ENCODE results near the gene CDH23. TPM values are rescaled to one million over a fixed set of nuclear protein-coding genes. Genes with fewer than 3 reads are reported as not detected.

CDH23 gene
- total RNA-seq, 1 donor from 2014 or later: 0.29 TPM

- ChIA-PET CTCF (no interaction called here), POLR2A (no interaction called here)
- Mint-ChIP-seq H3K27ac (no peak overlapping the region), H3K4me1 (no peaks in the 10 kb centered on the region), H3K36me3 (ENCODE audit: low read depth) (no peaks in the 10 kb centered on the region), H3K9me3 (peaks cover 2% of the 10 kb centered on the region), H3K4me3 (no peak overlapping the region), H3K27me3 (peaks cover 16% of the 10 kb centered on the region)
- no peak for DNase-seq
- intact Hi-C loops (cut with micrococcal nuclease): no loop called here
- TF ChIP-seq CTCF (IDR thresholded peaks at IDR 0.05): no peak
- no peak for ATAC-seq (ENCODE audit: low read depth)
Measured at GRCh38 chr10:71502190-71502589, 105.5 kb downstream of the CDH23 start.

- CTCF ChIA-PET: no interaction called here
- Mint-ChIP-seq H3K27ac (no peak overlapping the region), H3K4me1 (no peaks in the 10 kb centered on the region)
Measured at GRCh38 chr10:71502851-71503250, 106.1 kb downstream of the CDH23 start.

GRCh38 chr10:71504168-71504567 is 107.4 kb downstream of the CDH23 start:
- Mint-ChIP-seq H3K4me1 (no peaks in the 10 kb centered on the region), H3K27me3 (peaks cover 16% of the 10 kb centered on the region), H3K9me3 (peaks cover 2% of the 10 kb centered on the region), H3K4me3 (no peak overlapping the region), H3K36me3 (ENCODE audit: low read depth) (no peaks in the 10 kb centered on the region), H3K27ac (no peak overlapping the region)
- ChIA-PET CTCF (no interaction called here), POLR2A (no interaction called here)
- ATAC-seq (ENCODE audit: low read depth) (no peak), DNase-seq (no peak)
- intact Hi-C loops (cut with micrococcal nuclease): no loop called here
- TF ChIP-seq CTCF (IDR thresholded peaks at IDR 0.05): no peak

More at GRCh38 chr10:71502851-71503250, 106.1 kb downstream of the CDH23 start:
- Mint-ChIP-seq H3K4me3 (no peak overlapping the region), H3K27me3 (peaks cover 16% of the 10 kb centered on the region), H3K36me3 (ENCODE audit: low read depth) (no peaks in the 10 kb centered on the region), H3K9me3 (peaks cover 2% of the 10 kb centered on the region)
- POLR2A ChIA-PET: no interaction called here
- TF ChIP-seq CTCF (IDR thresholded peaks at IDR 0.05): no peak
- intact Hi-C loops (cut with micrococcal nuclease): no loop called here
- no peak for ATAC-seq (ENCODE audit: low read depth)
- DNase-seq: no peak

GRCh38 chr10:71504570-71504969 is 107.8 kb downstream of the CDH23 start:
- ChIA-PET CTCF (no interaction called here), POLR2A (no interaction called here)
- Mint-ChIP-seq H3K4me1 (no peaks in the 10 kb centered on the region), H3K27me3 (peaks cover 16% of the 10 kb centered on the region), H3K27ac (no peak overlapping the region), H3K36me3 (ENCODE audit: low read depth) (no peaks in the 10 kb centered on the region), H3K9me3 (peaks cover 2% of the 10 kb centered on the region), H3K4me3 (no peak overlapping the region)
- DNase-seq (no peak), ATAC-seq (ENCODE audit: low read depth) (no peak)
- intact Hi-C loops (cut with micrococcal nuclease): no loop called here
- no peak for TF ChIP-seq CTCF (IDR thresholded peaks at IDR 0.05)

GRCh38 chr10:71505862-71506261 is 109.1 kb downstream of the CDH23 start:
- H3K4me1 Mint-ChIP-seq: no peaks in the 10 kb centered on the region
- no peak for DNase-seq
- no peak overlapping the region for H3K27ac Mint-ChIP-seq
- H3K36me3 Mint-ChIP-seq (ENCODE audit: low read depth): no peaks in the 10 kb centered on the region
- no peak overlapping the region for H3K4me3 Mint-ChIP-seq
- no peak for TF ChIP-seq CTCF (IDR thresholded peaks at IDR 0.05)
- ChIA-PET CTCF (no interaction called here), POLR2A (interaction anchor here (0.5 kb wide), 1 partner anchor 1335 kb away, joined by 6 read pairs; no protein-coding TSS in a partner anchor)
- intact Hi-C loops (cut with micrococcal nuclease): no loop called here
- H3K27me3 Mint-ChIP-seq: peaks cover 16% of the 10 kb centered on the region
- H3K9me3 Mint-ChIP-seq: peaks cover 2% of the 10 kb centered on the region
- no peak for ATAC-seq (ENCODE audit: low read depth)

Data from activated B cell treated with CpG ODN at 0.5 μM for 24 hours (primary cell).